ENCODE measurements around the gene TFPT.

The TFPT gene

GRCh38 chr19:54081032-54081431 is 34.4 kb downstream of the TFPT start, which contains the start of gene TARM1:
TSS of gene TARM1 (minus strand) at chr19:54081365. CDS start at chr19:54081340, 25 bp downstream.
- no peak within 1 kb of the TSS for H3K4me3 ChIP-seq (ENCODE audit: control insufficient read depth, low read depth, low read length)
- DNase-seq (ENCODE audit: low read depth), result no peak
- no peak for TF ChIP-seq CTCF (conservative IDR thresholded peaks at IDR 0.05; ENCODE audit: control insufficient read depth, insufficient read depth, low read depth, low read length)

- TF ChIP-seq CTCF (conservative IDR thresholded peaks at IDR 0.05; ENCODE audit: control insufficient read depth, insufficient read depth, low read depth, low read length), result no peak
- DNase-seq (ENCODE audit: low read depth), result no peak
- no peak overlapping the region for H3K4me3 ChIP-seq (ENCODE audit: control insufficient read depth, low read depth, low read length)
These were observed 38.1 kb downstream of the TFPT start for GRCh38 chr19:54077334-54077733.

- DNase-seq (ENCODE audit: low read depth), result no peak
- TF ChIP-seq CTCF (conservative IDR thresholded peaks at IDR 0.05; ENCODE audit: control insufficient read depth, insufficient read depth, low read depth, low read length), result no peak
- no peak overlapping the region for H3K4me3 ChIP-seq (ENCODE audit: control insufficient read depth, low read depth, low read length)
These were observed 40.6 kb downstream of the TFPT start for GRCh38 chr19:54074851-54075250.

- no peak overlapping the region for H3K4me3 ChIP-seq (ENCODE audit: control insufficient read depth, low read depth, low read length)
- DNase-seq (ENCODE audit: low read depth), result no peak
- no peak for TF ChIP-seq CTCF (conservative IDR thresholded peaks at IDR 0.05; ENCODE audit: control insufficient read depth, insufficient read depth, low read depth, low read length)
These were observed 41.6 kb downstream of the TFPT start for GRCh38 chr19:54073829-54074228.

GRCh38 chr19:54069470-54069869 is 46.0 kb downstream of the TFPT start:
- DNase-seq (ENCODE audit: low read depth), result no peak
- no peak for TF ChIP-seq CTCF (conservative IDR thresholded peaks at IDR 0.05; ENCODE audit: control insufficient read depth, insufficient read depth, low read depth, low read length)
- H3K4me3 ChIP-seq (ENCODE audit: control insufficient read depth, low read depth, low read length), result no peak overlapping the region

- DNase-seq (ENCODE audit: low read depth), result no peak
- no peak within 1 kb of the TSS for H3K4me3 ChIP-seq (ENCODE audit: control insufficient read depth, low read depth, low read length)
- TF ChIP-seq CTCF (conservative IDR thresholded peaks at IDR 0.05; ENCODE audit: control insufficient read depth, insufficient read depth, low read depth, low read length), result no peak
These were observed 51.9 kb downstream of the TFPT start, which contains the start of gene VSTM1 for GRCh38 chr19:54063350-54064116. TSS of gene VSTM1 (minus strand) at chr19:54063897. CDS start at chr19:54063777, 120 bp downstream.

Data from fibroblast of mammary gland (primary cell).